NCI-H1092 (cell line): Measurements from ENCODE around the gene SOX11.
"Not testable (repeated sequence)": the region's sequence is repeated elsewhere in the genome, so short reads cannot be mapped to it uniquely, and the experiment has no call there.

ENCODE experiments used
- DNase-seq: peaks from one replicate; lab custom pipeline; 2025; lab: John Stamatoyannopoulos, UW

Gene SOX11

DNA sequence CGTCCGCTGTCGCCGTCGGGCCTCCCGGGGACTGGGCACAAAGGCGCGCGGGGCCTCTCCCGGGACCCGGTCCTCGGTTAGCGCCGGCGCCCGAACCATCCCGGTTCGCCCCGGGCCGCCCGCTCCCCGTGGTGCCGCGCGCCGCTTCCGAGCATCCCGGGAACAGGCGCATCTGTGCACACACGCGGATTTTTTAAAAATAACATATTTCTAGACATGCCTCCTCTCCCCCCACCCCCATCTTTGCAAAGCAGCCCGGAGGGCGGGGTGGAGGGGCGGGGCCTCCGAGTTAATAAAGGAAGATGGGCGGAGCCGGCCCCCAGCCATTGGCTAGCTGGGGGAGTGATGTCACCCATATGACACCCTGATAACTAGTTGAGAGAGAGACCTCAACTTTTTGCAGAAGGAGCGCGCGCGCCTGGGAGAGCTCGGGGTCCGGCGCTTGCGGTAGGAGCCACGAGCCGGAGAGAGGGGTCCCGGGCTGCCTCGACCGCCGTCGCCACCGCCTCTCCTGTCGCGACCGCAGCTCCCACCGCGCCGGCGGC lies at the start of gene SOX11:
Gene SOX11 (plus strand): TSS at position 400 of the 545 bp plus-strand sequence. CDS start 338 bp downstream, outside the sequence.
- peak; percentile 91 for DNase-seq

DNA sequence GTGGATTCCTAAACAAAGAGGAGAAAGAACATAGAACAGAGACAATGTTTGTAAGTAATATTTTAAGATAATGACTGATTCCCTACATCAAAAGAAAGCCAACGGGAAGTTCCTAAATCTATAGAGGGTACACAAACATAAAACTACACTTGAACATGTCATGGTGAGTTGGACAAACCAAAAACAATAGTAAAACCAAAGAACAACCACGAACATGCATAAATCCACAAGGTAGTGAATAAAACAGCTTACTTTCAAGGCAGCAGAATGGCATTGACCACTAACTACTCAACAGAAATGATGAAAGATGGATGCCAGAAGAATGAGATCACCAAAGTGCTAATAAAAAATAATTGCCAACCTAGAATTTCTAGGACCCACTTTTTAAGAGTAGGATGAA lies 39.5 kb upstream of the SOX11 start:
- not testable (repeated sequence) for DNase-seq

DNA sequence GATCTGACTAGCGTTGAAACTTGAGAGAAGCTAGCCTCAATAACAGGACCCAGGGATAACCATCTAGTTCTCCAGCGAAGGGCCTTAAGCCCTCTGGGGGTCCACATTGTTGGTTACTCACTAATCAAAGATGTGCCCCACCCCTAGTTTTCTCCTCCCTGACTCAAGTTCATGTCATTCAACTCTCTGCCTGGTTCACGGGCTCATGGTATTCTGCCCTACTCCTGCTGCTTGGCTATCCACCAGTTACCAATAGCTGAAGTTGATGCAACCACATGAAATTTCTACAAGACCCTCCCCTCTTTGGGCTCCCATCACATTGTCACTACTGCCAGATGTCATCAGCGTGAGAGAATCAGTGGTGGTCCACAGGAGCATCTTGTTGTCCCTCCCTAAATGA lies 38.4 kb upstream of the SOX11 start:
- DNase-seq: not testable (repeated sequence)

DNA sequence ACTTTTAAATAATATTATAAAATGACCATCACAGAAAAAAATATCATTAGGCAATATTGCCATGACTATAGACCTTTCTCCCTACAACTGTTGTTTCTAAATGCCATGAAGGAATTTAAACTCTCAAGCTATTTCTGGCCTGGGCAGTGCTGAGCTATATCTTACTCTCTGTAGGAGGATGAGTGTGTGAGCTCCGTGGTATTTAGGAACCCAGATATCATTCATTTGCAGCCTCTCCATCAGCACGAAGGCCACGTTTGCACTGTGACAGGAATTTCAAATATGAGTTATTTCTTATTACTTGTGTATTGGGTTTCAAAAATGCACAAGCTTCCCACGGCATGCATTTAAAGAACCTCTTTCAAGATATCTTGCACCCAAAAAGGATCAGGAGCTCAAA lies 35.0 kb upstream of the SOX11 start:
- DNase-seq: no peak

- no peak for DNase-seq
Observed at GRCh38 chr2:5660591-5660990, 31.6 kb upstream of the SOX11 start.

- no peak for DNase-seq
Observed at GRCh38 chr2:5661362-5661761, 30.8 kb upstream of the SOX11 start.

DNA sequence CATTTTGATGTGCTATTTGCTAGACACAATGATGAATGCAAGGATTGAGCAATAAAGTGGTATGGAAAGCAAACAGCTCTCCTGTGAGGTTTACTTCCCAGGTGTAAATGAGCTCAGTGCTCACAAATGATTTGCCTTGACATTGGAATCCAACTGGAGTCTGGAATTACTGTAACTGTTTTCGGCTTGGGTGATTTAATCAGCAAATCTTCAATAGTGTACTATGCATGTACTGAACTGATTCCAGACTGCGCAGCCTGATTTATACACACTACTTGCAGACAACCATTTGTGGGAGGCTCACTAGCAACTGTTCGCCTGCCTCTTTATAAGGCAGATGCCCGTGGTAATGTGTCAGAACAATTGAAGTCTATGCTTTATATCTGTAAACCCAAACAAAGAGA lies 27.9 kb upstream of the SOX11 start:
- no peak for DNase-seq

GRCh38 chr2:5665066-5665465 lies 27.1 kb upstream of the SOX11 start:
- DNase-seq: no peak

GRCh38 chr2:5666798-5667197 lies 25.4 kb upstream of the SOX11 start:
- no peak for DNase-seq

- DNase-seq: not testable (repeated sequence)
Observed at GRCh38 chr2:5667655-5668054, 24.5 kb upstream of the SOX11 start.

- no peak for DNase-seq
Observed at GRCh38 chr2:5668682-5669250, 23.4 kb upstream of the SOX11 start.

GRCh38 chr2:5672749-5673144 lies 19.4 kb upstream of the SOX11 start:
- no peak for DNase-seq

- DNase-seq: no peak
Observed at GRCh38 chr2:5673145-5674025, 18.8 kb upstream of the SOX11 start.

GRCh38 chr2:5674026-5674340 lies 18.2 kb upstream of the SOX11 start:
- DNase-seq: no peak

GRCh38 chr2:5677133-5677532 lies 15.1 kb upstream of the SOX11 start:
- no peak for DNase-seq

- no peak for DNase-seq
Observed at GRCh38 chr2:5683471-5683870, 8.7 kb upstream of the SOX11 start.

DNA sequence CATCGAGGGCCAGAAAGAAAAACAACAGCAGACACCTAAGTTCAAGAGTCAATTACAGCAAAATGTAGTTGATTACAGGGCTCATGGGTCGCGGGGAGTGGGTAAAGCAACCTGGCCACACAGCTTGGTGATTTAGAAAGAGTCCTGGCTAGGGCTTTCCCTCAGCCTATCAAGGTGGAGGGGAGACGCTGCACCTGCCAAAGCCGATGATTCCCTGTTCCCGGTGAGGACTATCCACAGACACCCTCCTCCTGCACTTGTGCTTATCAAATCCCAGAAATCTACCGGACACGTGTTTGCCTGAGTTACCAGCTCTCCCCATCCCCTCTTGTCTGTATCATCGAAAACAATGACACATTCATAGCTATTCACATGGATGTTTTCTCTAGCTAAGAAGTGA lies 7.0 kb upstream of the SOX11 start:
- DNase-seq: no peak

- no peak for DNase-seq
Observed at GRCh38 chr2:5686068-5686467, 6.1 kb upstream of the SOX11 start.

GRCh38 chr2:5686536-5686935 lies 5.6 kb upstream of the SOX11 start:
- no peak for DNase-seq

DNA sequence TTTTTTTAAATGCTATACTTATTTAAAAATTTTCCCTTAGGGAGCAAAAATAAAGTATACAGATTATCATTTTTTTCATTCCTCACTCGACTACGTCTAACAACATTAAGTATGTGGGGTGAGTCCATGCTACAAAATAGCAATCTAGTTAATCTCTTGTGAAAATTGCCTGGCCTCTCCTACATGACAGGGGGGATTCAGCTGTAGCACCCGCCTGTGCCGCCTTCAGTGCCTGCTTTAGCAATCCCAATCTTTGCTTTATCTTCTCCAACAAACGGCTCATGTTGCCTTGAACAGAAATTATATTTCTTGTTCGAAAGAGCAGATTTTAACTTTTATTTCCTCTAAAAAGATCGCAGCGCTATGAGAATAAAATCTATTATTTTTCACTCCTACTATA lies 2.4 kb upstream of the SOX11 start:
- DNase-seq: no peak

- no peak for DNase-seq
Observed at GRCh38 chr2:5690286-5690685, 1.9 kb upstream of the SOX11 start.

- DNase-seq: no peak
Observed at GRCh38 chr2:5690718-5691220, 1.4 kb upstream of the SOX11 start.
